IMR-90 (cell line): ENCODE measurements around the gene ZMYND11.

ENCODE experiments used
- CEBPB ChIP-seq: IDR thresholded peaks from 2 replicates; pipeline ENCODE4 v1.6.1; 2012; ENCODE audit warnings: low read depth, low read length, improper control_type of control experiment
- CTCF ChIP-seq: conservative IDR thresholded peaks from 2 replicates; pipeline ENCODE4 v1.5.1; 2012; ENCODE audit warnings: mild to moderate bottlenecking, low read depth, low read length, improper control_type of control experiment
- POLR2A ChIP-seq: IDR thresholded peaks from 2 replicates; pipeline ENCODE4 v1.6.1; 2012; ENCODE audit warnings: mild to moderate bottlenecking, low read depth, low read length
- RCOR1 ChIP-seq: IDR thresholded peaks from 2 replicates; pipeline ENCODE4 v1.6.1; 2012; ENCODE audit warnings: mild to moderate bottlenecking, low read length, improper control_type of control experiment; ENCODE audit not compliant: insufficient replicate concordance
- RFX5 ChIP-seq: IDR thresholded peaks from 2 replicates; pipeline ENCODE4 v1.8.0; 2012; ENCODE audit warnings: low read depth, mild to moderate bottlenecking, low read length, moderate library complexity
- TF ChIP-seq, protein P1 (sequence below): fragments of 150-350 bp; IDR thresholded peaks from 2 replicates; pipeline ENCODE4 v1.6.1; 2017; ENCODE audit warnings: mild to moderate bottlenecking, antibody characterized with exemption, low read length, low read depth

DNA sequence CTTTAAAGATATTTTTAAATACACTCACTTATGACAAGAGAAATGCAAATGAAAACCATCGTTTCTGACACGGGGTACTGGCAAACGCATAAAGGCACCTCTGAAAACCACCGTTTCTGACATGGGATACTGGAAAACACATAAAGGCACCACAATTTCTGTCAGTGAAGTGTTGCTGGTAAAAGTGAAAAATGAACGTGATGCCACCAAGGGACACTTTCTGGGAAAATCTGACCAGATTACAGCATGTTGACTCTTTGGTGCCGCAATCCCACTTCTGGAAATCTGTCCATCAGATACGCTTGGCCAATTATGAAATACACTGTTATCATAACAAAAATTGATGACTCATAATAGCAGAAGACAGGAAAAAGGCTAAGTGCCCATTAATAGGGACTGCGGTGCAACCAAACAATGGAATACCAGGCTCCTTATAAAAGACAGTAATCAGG lies 131.7 kb downstream of the ZMYND11 start:
- no peak for TF ChIP-seq POLR2A
- TF ChIP-seq RFX5, result no peak
- TF ChIP-seq CTCF, result no peak
- no peak for TF ChIP-seq RCOR1
- TF ChIP-seq, protein P1, sequence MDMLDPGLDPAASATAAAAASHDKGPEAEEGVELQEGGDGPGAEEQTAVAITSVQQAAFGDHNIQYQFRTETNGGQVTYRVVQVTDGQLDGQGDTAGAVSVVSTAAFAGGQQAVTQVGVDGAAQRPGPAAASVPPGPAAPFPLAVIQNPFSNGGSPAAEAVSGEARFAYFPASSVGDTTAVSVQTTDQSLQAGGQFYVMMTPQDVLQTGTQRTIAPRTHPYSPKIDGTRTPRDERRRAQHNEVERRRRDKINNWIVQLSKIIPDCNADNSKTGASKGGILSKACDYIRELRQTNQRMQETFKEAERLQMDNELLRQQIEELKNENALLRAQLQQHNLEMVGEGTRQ, result no peak
- peak; percentile 70 for TF ChIP-seq CEBPB
